GM19372 (cell line): ENCODE results near the gene WBP2.
"Not testable (repeated sequence)": the region's sequence is repeated elsewhere in the genome, so short reads cannot be mapped to it uniquely, and the experiment has no call there.

ENCODE experiments used
- ATAC-seq: cut with Tn5 transposase; IDR thresholded peaks from one replicate; pipeline ENCODE4 v1.9.1; 2021; ENCODE audit warnings: mild to moderate bottlenecking, low read depth, moderate library complexity; ENCODE audit not compliant: unreplicated experiment

Gene WBP2

DNA sequence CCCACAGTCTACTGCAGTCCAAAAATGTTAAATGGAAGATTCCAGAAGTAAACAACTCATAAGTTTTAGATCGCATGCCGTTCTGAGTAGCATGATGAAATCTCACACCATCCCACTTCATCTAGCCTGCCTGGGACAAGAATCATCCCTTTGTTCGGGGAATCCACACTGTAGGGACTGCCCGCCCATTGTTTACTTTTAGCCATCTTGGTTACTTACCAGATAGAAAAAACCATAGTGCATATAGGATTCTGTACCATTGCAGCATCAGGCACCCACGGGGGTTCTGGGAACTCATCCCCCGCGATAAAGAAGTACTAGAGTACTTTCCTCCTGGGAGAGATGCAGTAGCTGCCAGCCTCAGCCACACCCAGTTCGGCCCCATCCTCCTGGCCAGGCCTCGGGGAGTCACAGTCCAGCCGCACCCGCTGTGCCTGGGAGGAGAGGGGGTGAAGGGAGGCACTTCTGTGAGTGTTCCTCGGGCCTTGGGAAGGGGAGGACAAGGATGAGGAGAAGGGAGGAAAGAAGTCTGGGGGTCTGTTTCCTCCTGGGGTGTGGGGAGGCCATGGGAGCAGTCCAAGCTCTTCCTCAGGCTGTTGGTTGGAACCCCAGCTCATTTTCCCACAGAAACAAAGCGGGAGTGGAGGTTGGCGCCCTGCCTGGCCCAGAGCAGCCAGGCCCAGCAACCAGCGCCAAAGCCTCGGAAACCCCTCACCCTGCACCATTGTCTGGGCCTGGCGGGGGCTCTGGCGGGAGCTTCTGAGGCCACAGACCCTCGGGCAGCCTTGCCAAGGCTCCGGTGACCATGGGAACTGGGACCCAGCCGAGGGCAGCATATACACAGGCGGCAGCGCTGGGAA lies 14.4 kb upstream of the WBP2 start:
- no peak for ATAC-seq

DNA sequence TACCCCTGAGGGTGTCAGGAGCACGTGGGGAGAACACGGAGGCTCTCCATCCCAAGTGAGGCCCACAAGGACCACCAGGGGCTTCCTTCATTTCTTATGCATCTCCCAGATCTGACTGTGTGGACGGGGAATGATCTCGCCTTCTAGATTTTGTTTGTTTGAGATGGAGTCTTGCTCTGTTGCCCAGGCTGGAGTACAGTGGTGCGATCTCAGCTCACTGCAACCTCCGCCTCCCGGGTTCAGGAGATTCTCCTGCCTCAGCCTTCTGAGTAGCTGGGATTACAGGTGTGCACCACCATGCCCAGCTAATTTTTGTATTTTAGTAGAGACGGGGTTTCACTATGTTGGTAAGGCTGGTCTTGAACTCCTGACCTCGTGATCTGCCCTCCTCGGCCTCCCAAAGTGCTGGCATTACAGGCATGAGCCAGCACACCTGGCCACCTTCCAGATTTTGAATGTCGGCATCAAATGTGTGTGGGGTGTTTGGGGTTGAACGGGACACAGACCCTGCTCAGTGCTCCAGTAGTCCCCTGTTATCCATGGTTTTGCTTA lies 13.7 kb upstream of the WBP2 start:
- not testable (repeated sequence) for ATAC-seq

GRCh38 chr17:75865404-75866188 lies 10.5 kb upstream of the WBP2 start:
- ATAC-seq, result not testable (repeated sequence)

- not testable (repeated sequence) for ATAC-seq
These were observed 9.8 kb upstream of the WBP2 start for GRCh38 chr17:75864887-75865286.

GRCh38 chr17:75864448-75864871 lies 9.3 kb upstream of the WBP2 start:
- ATAC-seq, result no peak

GRCh38 chr17:75861927-75862317 lies 6.8 kb upstream of the WBP2 start:
- ATAC-seq, result no peak

DNA sequence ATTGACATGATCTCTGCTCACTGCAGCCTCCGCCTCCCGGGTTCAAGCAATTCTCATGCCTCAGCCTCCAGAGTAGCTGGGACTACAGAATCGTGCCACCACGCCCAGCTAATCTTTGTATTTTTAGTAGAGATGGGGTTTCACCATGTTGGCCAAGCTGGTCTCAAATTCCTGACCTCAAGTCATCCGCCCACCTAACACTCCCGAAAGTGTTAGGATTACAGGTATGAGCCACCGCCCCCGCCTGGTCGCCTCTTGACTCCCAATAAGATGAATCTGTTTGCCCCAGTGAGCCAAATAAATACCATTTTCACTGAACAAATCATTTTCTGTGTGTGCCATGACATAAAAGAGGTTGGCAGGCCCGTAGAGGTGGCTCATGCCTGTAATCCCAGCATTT lies 4.2 kb upstream of the WBP2 start:
- not testable (repeated sequence) for ATAC-seq

GRCh38 chr17:75856062-75856756 lies 1.1 kb upstream of the WBP2 start:
- no peak for ATAC-seq

- no peak for ATAC-seq
These were observed 240 bp downstream of the WBP2 start for GRCh38 chr17:75854881-75855309.

DNA sequence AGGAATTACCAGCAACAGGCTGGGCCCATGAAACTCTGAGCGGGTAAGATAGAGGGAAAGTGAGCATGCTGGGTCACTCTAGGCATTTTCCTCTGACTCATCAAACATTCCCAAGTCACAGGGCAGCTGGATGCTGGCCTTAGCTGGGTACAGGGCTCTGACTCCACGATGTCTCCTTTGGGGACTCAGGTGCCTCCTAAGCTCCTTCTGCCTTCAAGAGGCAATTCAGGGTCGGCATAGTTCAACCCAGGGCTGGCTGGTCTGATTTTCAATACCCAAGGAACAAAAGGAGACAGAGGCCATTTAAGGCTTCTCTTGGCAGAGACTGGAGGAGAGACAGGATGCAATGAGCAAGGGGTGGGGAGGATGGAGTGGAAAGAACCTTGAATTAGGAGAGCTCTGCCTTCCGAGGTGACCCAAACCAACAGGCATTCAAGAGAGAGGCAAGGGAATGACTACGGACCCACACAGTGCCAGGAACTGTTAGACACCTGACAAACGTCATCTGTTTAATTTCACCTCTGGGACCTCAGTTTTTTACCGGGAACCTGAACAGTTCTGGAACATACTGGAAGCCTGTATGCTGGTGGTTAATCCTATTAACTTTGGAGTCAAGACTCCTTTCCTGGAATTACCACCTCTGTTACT lies 910 bp downstream of the WBP2 start:
- no peak for ATAC-seq

- no peak for ATAC-seq
These were observed 1.7 kb downstream of the WBP2 start for GRCh38 chr17:75853433-75853832.

- not testable (repeated sequence) for ATAC-seq
These were observed 3.5 kb downstream of the WBP2 start for GRCh38 chr17:75851693-75851991.

DNA sequence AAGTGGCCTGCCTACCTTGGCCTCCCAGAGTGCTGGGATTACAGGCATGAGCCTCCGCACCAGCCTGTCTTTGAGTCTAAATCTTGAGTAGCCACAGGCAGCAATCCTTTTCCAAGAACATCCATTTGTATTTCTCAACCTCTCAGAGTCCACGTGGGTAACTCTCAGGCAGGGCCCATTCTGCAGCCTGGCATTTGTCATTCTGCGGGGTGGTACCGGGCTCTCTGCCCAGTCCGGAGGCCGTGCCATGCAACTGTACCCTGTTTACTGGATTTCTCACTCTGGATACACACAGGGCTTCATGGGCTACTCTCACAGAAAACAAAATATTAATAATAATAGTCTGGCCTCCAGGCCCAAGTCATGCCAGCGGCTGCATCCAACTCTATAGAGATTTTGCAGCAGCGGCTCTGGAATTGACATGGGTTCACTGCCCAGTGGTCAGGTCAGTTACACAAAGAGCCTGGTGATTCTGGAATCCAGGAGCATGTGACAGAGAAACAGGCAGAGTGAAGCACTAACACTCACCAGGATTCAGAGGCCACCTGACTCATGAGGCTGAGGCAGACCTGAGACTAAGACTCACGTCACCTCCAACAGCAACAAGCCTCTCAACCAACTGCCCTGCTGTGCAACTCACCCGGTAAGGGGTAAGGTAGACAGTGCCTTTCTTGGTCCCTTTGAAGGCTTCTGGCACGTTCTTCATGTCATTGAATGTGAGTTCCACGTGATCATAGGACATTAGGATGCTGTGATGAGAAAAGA lies 4.0 kb downstream of the WBP2 start:
- no peak for ATAC-seq

DNA sequence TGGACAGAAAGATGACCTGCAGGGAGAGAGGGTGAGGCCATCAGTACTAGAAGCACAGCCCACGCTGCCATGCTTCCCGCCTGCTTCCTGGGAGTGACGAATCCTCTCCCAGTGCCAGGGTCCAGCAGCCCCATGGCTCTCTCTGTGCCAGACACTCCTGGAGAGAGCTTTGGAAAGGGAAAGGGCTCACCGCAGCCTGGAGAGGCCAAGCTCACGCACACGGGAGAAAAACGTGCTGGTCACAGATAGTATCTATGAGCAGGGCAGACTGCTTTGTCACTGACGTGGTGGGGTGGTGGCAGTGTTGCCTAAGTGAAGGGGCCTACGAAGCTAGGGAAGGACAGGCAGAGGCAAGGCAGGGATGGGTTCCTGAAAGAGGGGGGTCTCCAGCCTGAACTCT lies 5.4 kb downstream of the WBP2 start:
- ATAC-seq, result no peak

DNA sequence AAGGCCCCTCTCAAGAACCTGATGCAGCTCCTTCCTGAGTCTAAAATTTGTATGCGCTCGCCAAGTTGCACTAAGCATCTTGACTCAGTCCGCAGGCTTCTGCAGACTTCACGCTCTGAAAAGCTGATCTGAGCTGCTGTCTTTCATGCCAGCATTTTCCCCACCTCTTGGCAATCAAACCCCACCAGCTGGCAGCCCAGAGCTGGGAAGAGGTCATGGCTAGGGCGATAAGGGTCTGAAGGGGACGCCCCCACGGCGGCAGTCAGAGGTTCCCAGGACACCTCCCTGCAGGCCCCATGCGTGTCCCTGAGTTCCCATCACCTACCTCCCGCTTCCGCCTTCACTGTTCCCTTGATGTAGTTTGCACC lies 5.9 kb downstream of the WBP2 start:
- no peak for ATAC-seq

GRCh38 chr17:75848523-75849278 lies 6.4 kb downstream of the WBP2 start:
- no peak for ATAC-seq

GRCh38 chr17:75847614-75848522 lies 7.3 kb downstream of the WBP2 start:
- no peak for ATAC-seq
